Activated T-helper 2 cell treated with anti-CD3 and anti-CD28 coated beads, Interferon-gamma antibody, Interleukin-2, Interleukin-4, amounts not matched to agents 10 μg/mL and 5 μg/mL and 100 μg/mL, durations not matched to agents 14 hours and 24 hours and 36 hours (primary cell): ENCODE measurements around the gene PARD3B. TPM values are rescaled to one million over a fixed set of nuclear protein-coding genes. Genes with fewer than 3 reads are reported as not detected.

ENCODE experiments used
- DNase-seq: peaks from one replicate; pipeline ENCODE4 v3.0.0; 2021; ENCODE audit warnings: low spot score
- H3K27ac Mint-ChIP-seq: one replicate; pipeline ENCODE4 v1.8.0; 2021; ENCODE audit warnings: mixed read lengths
- H3K27me3 Mint-ChIP-seq: one replicate; pipeline ENCODE4 v1.8.0; 2021; ENCODE audit warnings: low read depth, mixed read lengths
- H3K36me3 Mint-ChIP-seq: one replicate; pipeline ENCODE4 v1.8.0; 2021; ENCODE audit warnings: low read depth, mixed read lengths
- H3K4me1 Mint-ChIP-seq: one replicate; pipeline ENCODE4 v1.8.0; 2021; ENCODE audit warnings: low read depth, mixed read lengths
- H3K4me3 Mint-ChIP-seq: one replicate; pipeline ENCODE4 v1.8.0; 2021; ENCODE audit warnings: low read depth, mild to moderate bottlenecking, moderate library complexity, mixed read lengths
- H3K9me3 Mint-ChIP-seq: one replicate; pipeline ENCODE4 v1.8.0; 2021; ENCODE audit warnings: mixed read lengths
- intact Hi-C: fragments of 100-400 bp; cut with micrococcal nuclease; formaldehyde crosslinking; loops from one replicate; pipeline ENCODE4 v1.15.1; 2023
- total RNA-seq: library from RNA; stranded (reverse); gene quantifications from 2 replicates; pipeline ENCODE4 v1.2.3, GENCODE V29; 2022

PARD3B gene
- total RNA-seq, 1 donor from 2014 or later, result 0.39 TPM

DNA sequence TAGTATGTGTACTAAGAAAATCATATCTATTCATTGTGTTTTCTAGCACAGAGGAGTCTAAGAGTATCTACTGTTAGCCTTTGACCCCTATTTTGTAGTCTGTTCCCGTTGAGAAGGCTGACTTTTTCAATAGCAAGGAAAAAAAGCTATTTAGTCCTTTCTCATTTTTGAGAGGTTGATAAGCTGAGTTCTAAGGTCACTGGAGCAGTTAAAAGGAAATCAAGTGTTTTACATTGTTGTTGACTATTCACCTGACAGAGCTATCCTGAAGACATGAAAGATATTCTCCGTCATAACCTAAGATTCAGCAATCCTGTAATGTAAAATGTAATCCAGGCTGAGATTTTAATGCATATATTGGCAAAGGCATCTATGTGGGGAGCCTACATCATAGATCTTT lies 856.7 kb downstream of the PARD3B start:
- H3K4me3 Mint-ChIP-seq, result no peak overlapping the region
- peaks cover 15% of the 10 kb centered on the region for H3K27me3 Mint-ChIP-seq
- H3K36me3 Mint-ChIP-seq, result no peaks in the 10 kb centered on the region
- no peaks in the 10 kb centered on the region for H3K9me3 Mint-ChIP-seq
- intact Hi-C loops, result no loop called here
- no peak for DNase-seq
- H3K4me1 Mint-ChIP-seq, result peaks cover 5% of the 10 kb centered on the region
- H3K27ac Mint-ChIP-seq, result no peak overlapping the region

- no peak for DNase-seq
- intact Hi-C loops, result no loop called here
Measured at GRCh38 chr2:205403244-205403825, 858.1 kb downstream of the PARD3B start.

GRCh38 chr2:205405194-205405593 lies 859.9 kb downstream of the PARD3B start:
- Mint-ChIP-seq H3K9me3 (no peaks in the 10 kb centered on the region), H3K27me3 (peaks cover 22% of the 10 kb centered on the region)
- DNase-seq, result no peak

More at GRCh38 chr2:205403244-205403825, 858.1 kb downstream of the PARD3B start:
- Mint-ChIP-seq H3K36me3 (no peaks in the 10 kb centered on the region), H3K4me3 (no peak overlapping the region), H3K4me1 (peaks cover 5% of the 10 kb centered on the region), H3K27me3 (peaks cover 15% of the 10 kb centered on the region), H3K9me3 (no peaks in the 10 kb centered on the region), H3K27ac (no peak overlapping the region)

GRCh38 chr2:205405752-205406151 lies 860.5 kb downstream of the PARD3B start:
- Mint-ChIP-seq H3K9me3 (no peaks in the 10 kb centered on the region), H3K4me1 (peaks cover 5% of the 10 kb centered on the region), H3K27ac (no peak overlapping the region), H3K27me3 (peaks cover 22% of the 10 kb centered on the region), H3K4me3 (no peak overlapping the region), H3K36me3 (no peaks in the 10 kb centered on the region)
- DNase-seq, result no peak
- intact Hi-C loops, result no loop called here

More at GRCh38 chr2:205405194-205405593, 859.9 kb downstream of the PARD3B start:
- H3K36me3 Mint-ChIP-seq, result no peaks in the 10 kb centered on the region
- intact Hi-C loops, result no loop called here
- no peak overlapping the region for H3K4me3 Mint-ChIP-seq
- H3K27ac Mint-ChIP-seq, result no peak overlapping the region
- peaks cover 5% of the 10 kb centered on the region for H3K4me1 Mint-ChIP-seq

- H3K27me3 Mint-ChIP-seq, result peaks cover 25% of the 10 kb centered on the region
- intact Hi-C loops, result no loop called here
- H3K4me3 Mint-ChIP-seq, result no peak overlapping the region
- no peaks in the 10 kb centered on the region for H3K9me3 Mint-ChIP-seq
- peaks cover 5% of the 10 kb centered on the region for H3K4me1 Mint-ChIP-seq
- no peak overlapping the region for H3K27ac Mint-ChIP-seq
- no peaks in the 10 kb centered on the region for H3K36me3 Mint-ChIP-seq
- no peak for DNase-seq
Measured at GRCh38 chr2:205407984-205408383, 862.7 kb downstream of the PARD3B start.

DNA sequence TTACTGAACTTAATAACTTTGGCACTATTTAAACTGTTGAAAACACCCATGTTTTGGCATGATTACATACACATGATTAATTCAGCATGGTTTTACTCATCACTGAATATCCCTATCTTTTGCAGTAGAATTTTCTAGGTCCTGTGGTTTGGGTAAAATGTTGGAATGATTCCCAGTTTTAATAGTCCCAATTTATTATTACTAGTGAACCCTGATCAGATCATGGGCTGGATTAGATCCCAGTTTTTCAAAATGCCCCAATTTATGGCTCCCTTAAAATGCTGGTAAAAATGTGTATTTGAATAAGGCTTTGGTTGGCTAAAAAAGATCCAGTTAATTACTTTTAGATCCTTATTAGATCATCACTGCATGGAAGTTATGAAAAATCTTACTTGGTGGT lies 863.4 kb downstream of the PARD3B start:
- no peaks in the 10 kb centered on the region for H3K36me3 Mint-ChIP-seq
- H3K9me3 Mint-ChIP-seq, result no peaks in the 10 kb centered on the region
- no peak for DNase-seq
- peaks cover 5% of the 10 kb centered on the region for H3K4me1 Mint-ChIP-seq
- intact Hi-C loops, result no loop called here
- no peak overlapping the region for H3K27ac Mint-ChIP-seq
- H3K4me3 Mint-ChIP-seq, result no peak overlapping the region
- peaks cover 25% of the 10 kb centered on the region for H3K27me3 Mint-ChIP-seq

GRCh38 chr2:205409411-205409810 lies 864.1 kb downstream of the PARD3B start:
- Mint-ChIP-seq H3K4me1 (peaks cover 5% of the 10 kb centered on the region), H3K4me3 (no peak overlapping the region), H3K27me3 (peaks cover 27% of the 10 kb centered on the region), H3K9me3 (no peaks in the 10 kb centered on the region), H3K36me3 (no peaks in the 10 kb centered on the region), H3K27ac (no peak overlapping the region)
- no peak for DNase-seq
- intact Hi-C loops, result no loop called here

- no peak for DNase-seq
- H3K27ac Mint-ChIP-seq, result no peak overlapping the region
- H3K36me3 Mint-ChIP-seq, result no peaks in the 10 kb centered on the region
- no peak overlapping the region for H3K4me3 Mint-ChIP-seq
- H3K4me1 Mint-ChIP-seq, result no peaks in the 10 kb centered on the region
- intact Hi-C loops, result no loop called here
- no peaks in the 10 kb centered on the region for H3K9me3 Mint-ChIP-seq
- peaks cover 26% of the 10 kb centered on the region for H3K27me3 Mint-ChIP-seq
Measured at GRCh38 chr2:205411558-205411957, 866.3 kb downstream of the PARD3B start.

GRCh38 chr2:205424326-205424725 lies 879.1 kb downstream of the PARD3B start:
- Mint-ChIP-seq H3K4me3 (no peak overlapping the region), H3K4me1 (no peaks in the 10 kb centered on the region), H3K27me3 (peaks cover 7% of the 10 kb centered on the region), H3K27ac (no peak overlapping the region), H3K36me3 (no peaks in the 10 kb centered on the region), H3K9me3 (no peaks in the 10 kb centered on the region)
- no peak for DNase-seq
- intact Hi-C loops, result no loop called here

GRCh38 chr2:205425102-205425501 lies 879.8 kb downstream of the PARD3B start:
- no peaks in the 10 kb centered on the region for H3K4me1 Mint-ChIP-seq
- intact Hi-C loops, result no loop called here
- H3K27me3 Mint-ChIP-seq, result peaks cover 4% of the 10 kb centered on the region
- H3K36me3 Mint-ChIP-seq, result no peaks in the 10 kb centered on the region
- H3K27ac Mint-ChIP-seq, result no peak overlapping the region
- no peak for DNase-seq
- no peaks in the 10 kb centered on the region for H3K9me3 Mint-ChIP-seq
- no peak overlapping the region for H3K4me3 Mint-ChIP-seq

DNA sequence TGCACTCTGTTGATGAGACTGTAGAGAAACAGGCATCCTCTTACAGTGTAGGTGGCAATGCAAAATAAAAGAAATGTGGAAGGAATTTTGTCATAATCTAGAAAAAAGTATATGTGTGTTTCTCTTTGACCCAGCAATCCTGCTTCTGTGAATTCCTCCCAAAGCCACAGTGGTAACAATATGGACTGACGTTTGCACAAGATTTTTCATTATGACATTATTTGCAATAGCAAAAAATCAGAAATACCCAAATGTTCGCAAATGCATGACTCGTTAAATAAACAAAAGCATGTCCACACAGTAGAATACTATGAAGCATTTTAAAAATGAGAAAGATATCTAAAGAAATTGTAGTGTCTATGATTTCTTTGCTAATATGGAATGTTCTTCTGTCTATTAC lies 881.8 kb downstream of the PARD3B start:
- Mint-ChIP-seq H3K4me1 (no peaks in the 10 kb centered on the region), H3K27me3 (peaks cover 6% of the 10 kb centered on the region), H3K4me3 (no peak overlapping the region), H3K27ac (no peak overlapping the region), H3K9me3 (no peaks in the 10 kb centered on the region), H3K36me3 (no peaks in the 10 kb centered on the region)
- DNase-seq, result no peak
- intact Hi-C loops, result no loop called here

DNA sequence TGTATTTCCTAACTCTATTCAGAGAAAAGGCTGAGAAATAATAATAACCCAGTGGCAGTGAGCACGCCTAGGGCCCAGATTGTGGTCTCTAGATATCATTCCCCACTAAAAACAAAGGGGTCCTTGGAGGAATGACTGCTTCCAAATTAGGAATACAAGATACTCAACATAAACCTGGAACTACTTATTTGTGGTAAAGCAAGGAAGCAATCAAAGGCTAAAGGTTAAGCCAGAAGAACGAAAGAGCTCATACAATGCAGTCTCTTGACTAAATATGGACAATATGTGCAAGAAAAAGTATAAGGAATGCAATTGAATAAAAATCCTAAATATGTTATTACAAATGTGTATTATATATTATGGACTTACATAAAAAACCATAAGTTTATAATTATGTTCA lies 883.5 kb downstream of the PARD3B start:
- intact Hi-C loops, result no loop called here
- Mint-ChIP-seq H3K27me3 (peaks cover 7% of the 10 kb centered on the region), H3K36me3 (no peaks in the 10 kb centered on the region), H3K9me3 (no peaks in the 10 kb centered on the region), H3K4me3 (no peak overlapping the region), H3K4me1 (no peaks in the 10 kb centered on the region), H3K27ac (no peak overlapping the region)
- no peak for DNase-seq

DNA sequence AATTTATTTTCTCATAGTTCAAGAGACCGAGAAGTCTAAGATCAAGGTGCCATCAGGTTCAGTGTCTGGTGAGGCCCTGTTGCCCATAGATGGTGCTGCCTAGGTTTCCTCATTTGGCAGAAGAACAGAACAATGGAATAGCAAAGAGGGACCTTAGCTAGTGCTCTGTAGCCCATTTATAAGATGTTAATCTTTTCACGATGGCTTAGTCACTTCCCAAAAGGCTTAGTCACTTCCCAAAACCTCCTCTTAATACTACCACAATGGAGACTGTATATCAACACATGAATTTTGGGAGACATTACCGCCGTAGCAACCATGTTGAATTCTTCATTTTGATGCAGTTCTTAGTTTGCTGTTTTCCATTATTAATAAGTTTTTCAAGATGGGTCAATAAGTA lies 890.7 kb downstream of the PARD3B start:
- no peaks in the 10 kb centered on the region for H3K36me3 Mint-ChIP-seq
- intact Hi-C loops, result no loop called here
- H3K9me3 Mint-ChIP-seq, result no peaks in the 10 kb centered on the region
- H3K27me3 Mint-ChIP-seq, result peaks cover 12% of the 10 kb centered on the region
- peaks cover 5% of the 10 kb centered on the region for H3K4me1 Mint-ChIP-seq
- no peak overlapping the region for H3K27ac Mint-ChIP-seq
- H3K4me3 Mint-ChIP-seq, result no peak overlapping the region
- no peak for DNase-seq

DNA sequence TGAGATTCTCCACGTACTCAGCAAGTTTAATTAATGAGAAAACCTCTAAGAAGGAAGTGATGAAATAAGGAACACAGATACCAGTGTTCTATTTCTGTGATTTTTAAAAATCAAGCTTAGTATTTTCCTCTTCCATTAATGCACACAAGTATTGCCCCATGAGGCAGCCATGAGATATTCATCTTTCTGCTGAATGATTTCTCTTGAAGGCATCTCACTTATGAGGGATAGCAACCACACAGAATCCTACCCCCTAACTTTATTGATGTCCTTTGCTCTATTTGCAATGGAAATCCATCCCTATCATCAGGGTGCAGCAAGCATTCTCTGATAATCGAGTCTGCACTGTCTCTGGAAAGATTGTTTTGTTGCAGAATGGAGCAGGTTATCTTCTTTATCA lies 893.0 kb downstream of the PARD3B start:
- Mint-ChIP-seq H3K27ac (no peak overlapping the region), H3K4me1 (peaks cover 5% of the 10 kb centered on the region), H3K27me3 (peaks cover 16% of the 10 kb centered on the region), H3K36me3 (no peaks in the 10 kb centered on the region), H3K4me3 (no peak overlapping the region), H3K9me3 (no peaks in the 10 kb centered on the region)
- intact Hi-C loops, result no loop called here
- DNase-seq, result no peak
